Transverse colon (tissue), 4 donors: ENCODE measurements around the gene RBM20. TPM values are rescaled to one million over a fixed set of nuclear protein-coding genes. Genes with fewer than 3 reads are reported as not detected.

Experiments used
- DNase-seq: peaks from one replicate; pipeline ENCODE4 v3.0.0-alpha.2; 2019
- H3K27ac ChIP-seq, 4 donors: fragments of 200-600 bp; sonication (generic); 2 replicates each; pipeline ENCODE4 v1.5.1; 2016 to 2018; ENCODE audit warnings: inconsistent platforms in 4 of 4
- H3K27me3 ChIP-seq: fragments of 200-600 bp; sonication (generic); 2 replicates; pipeline ENCODE4 v1.5.1; 2017; ENCODE audit warnings: inconsistent platforms
- H3K36me3 ChIP-seq, 4 donors: fragments of 200-600 bp; sonication (generic); 2 replicates each; pipeline ENCODE4 v1.5.1; 2017 to 2019; ENCODE audit warnings: inconsistent platforms in 4 of 4
- H3K4me1 ChIP-seq, 4 donors: fragments of 200-600 bp; sonication (generic); 2 replicates each; pipeline ENCODE4 v1.5.1; 2017 to 2020; ENCODE audit warnings: inconsistent platforms in 4 of 4
- H3K4me3 ChIP-seq, 4 donors: fragments of 200-600 bp; sonication (generic); 1 replicate in 1 of 4; 2 replicates in 3 of 4; pipeline versions ENCODE4 v1.5.1 to v1.6.1; 2017 to 2019; ENCODE audit warnings: inconsistent platforms in 4 of 4
- H3K9me3 ChIP-seq, 2 donors: fragments of 200-600 bp; sonication (generic); 2 replicates each; pipeline ENCODE4 v1.5.1; 2017 to 2019; ENCODE audit warnings: inconsistent platforms in 2 of 2
- EP300 ChIP-seq: sonication (generic); formaldehyde crosslinking; IDR thresholded peaks from one replicate; pipeline ENCODE4 v1.6.1; 2017; ENCODE audit warnings: antibody characterized with exemption, low read depth
- POLR2A ChIP-seq: fragments of 450-650 bp; IDR thresholded peaks from one replicate; pipeline ENCODE4 v1.6.1; 2016; ENCODE audit warnings: antibody characterized with exemption, mild to moderate bottlenecking, moderate library complexity
- POLR2AphosphoS5 ChIP-seq, 3 donors: sonication (generic); formaldehyde crosslinking; IDR thresholded peaks; one replicate each; pipeline ENCODE4 v1.6.1; 2016; ENCODE audit warnings: antibody characterized with exemption in 3 of 3
- WGBS, 2 donors: methylation state at CpG; one replicate each; pipeline ENCODE4 v1.1.5; 2018; ENCODE audit warnings: low coverage in 1 of 2; 5-methylcytosine and 5-hydroxymethylcytosine counted together
- in situ Hi-C, 4 donors: fragments of 200-750 bp; cut with MboI; loops; one replicate each; pipeline versions ENCODE4 v1.15.0 to v1.15.1; 2017; ENCODE audit warnings: low sequenced_read_pairs in 3 of 4, low pct_ligation_motif_present in 1 of 4, low pct_unique_long_range_greater_than_20kb in 1 of 4
- intact Hi-C: fragments of 100-400 bp; cut with DNase I; formaldehyde crosslinking; loops from one replicate; pipeline ENCODE4 v1.15.1; 2023; ENCODE audit warnings: low total_unique reads
- total RNA-seq, 4 donors: library from RNA; depleted of rRNA; stranded (reverse); fragments of >200 nt; gene quantifications; one replicate each; pipeline ENCODE4 v1.1.0, GENCODE V29; 2016
- TF ChIP-seq, protein P1 (sequence below), 5 experiments: fragments of 200-600 bp in 3 of 5; fragments of 450-650 bp in 2 of 5; sonication (generic) in 3 of 5; IDR thresholded peaks; 1 replicate in 2 of 5; 2 replicates in 3 of 5; pipeline ENCODE4 v1.5.1; 2016 to 2017; ENCODE audit warnings: antibody characterized with exemption in 5 of 5, inconsistent platforms in 3 of 5, mild to moderate bottlenecking in 2 of 5, moderate library complexity in 1 of 5

RBM20 gene
- total RNA-seq, 4 donors from 2014 or later: 1.2 to 10.5 (median 2.9) TPM

DNA sequence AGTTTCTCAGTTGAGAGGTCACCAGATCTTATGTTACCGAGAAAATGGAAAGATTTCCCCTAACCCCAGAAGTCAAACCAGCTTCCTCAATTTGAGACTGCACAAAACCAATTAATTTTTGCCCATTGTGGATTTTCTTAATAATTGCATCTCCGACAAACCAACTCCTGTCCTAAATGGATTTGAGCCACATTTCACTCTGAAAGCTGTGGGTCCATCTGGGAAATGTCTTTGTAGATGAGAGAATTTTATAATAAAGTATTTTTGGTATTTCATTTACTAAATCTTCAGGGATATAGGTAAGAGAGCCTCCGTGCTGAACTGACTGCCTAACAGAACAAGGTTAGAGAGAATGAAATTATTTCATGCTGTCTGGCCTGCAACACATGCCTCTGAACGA, 127.9 kb downstream of the RBM20 start:
- no peak for DNase-seq
- in situ Hi-C loops (no loop called here), intact Hi-C loops (no loop called here)
- Histone ChIP-seq H3K27me3 (no peaks in the 10 kb centered on the region), H3K4me1 (peaks cover 16 to 40% (median 23%) of the 10 kb centered on the region in 4 donors), H3K27ac (no peak overlapping the region), H3K36me3 (no peaks in the 10 kb centered on the region), H3K4me3 (no peak overlapping the region), H3K9me3 (no peaks in the 10 kb centered on the region)
- TF ChIP-seq POLR2AphosphoS5 (IDR thresholded peaks at IDR 0.05) (no peak), POLR2A (no peak), EP300 (no peak)
- TF ChIP-seq, protein P1, sequence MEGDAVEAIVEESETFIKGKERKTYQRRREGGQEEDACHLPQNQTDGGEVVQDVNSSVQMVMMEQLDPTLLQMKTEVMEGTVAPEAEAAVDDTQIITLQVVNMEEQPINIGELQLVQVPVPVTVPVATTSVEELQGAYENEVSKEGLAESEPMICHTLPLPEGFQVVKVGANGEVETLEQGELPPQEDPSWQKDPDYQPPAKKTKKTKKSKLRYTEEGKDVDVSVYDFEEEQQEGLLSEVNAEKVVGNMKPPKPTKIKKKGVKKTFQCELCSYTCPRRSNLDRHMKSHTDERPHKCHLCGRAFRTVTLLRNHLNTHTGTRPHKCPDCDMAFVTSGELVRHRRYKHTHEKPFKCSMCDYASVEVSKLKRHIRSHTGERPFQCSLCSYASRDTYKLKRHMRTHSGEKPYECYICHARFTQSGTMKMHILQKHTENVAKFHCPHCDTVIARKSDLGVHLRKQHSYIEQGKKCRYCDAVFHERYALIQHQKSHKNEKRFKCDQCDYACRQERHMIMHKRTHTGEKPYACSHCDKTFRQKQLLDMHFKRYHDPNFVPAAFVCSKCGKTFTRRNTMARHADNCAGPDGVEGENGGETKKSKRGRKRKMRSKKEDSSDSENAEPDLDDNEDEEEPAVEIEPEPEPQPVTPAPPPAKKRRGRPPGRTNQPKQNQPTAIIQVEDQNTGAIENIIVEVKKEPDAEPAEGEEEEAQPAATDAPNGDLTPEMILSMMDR (IDR thresholded peaks at IDR 0.05): no peak
- WGBS, 2 donors: 90 to 96% methylated on average over 2 to 4 of the region's 4 CpGs

DNA sequence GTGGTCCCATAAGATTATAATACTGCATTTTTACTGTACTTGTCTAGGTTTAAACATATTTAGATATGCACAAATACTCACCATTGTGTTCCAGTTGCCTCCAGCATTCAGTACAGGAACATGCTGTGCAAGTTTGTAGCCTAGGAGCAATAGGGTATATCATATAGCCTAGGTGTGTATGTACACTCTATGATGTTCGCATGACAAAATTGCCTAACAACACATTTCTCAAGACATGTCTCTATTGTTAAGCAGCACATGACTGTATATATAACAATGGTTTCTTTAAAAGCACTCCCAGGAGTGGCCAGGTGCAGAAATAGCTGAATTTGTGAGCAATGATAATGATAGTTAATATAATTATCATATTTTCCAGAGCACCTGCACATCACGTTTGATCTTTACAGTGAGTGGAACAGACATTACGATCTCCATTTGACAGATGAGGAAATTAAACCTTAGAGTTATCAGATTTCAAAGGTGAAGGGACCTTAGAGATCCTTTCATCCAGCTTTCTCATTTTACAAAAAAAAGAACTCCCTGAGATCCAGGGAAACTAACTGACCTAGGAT, 128.4 kb downstream of the RBM20 start:
- peak overlapping the region in 2 of 4 donors; percentile 85 to 87 for H3K27ac ChIP-seq
- no peaks in the 10 kb centered on the region for H3K27me3 ChIP-seq
- intact Hi-C loops: no loop called here
- no peak for TF ChIP-seq POLR2AphosphoS5 (IDR thresholded peaks at IDR 0.05)
- no peak for TF ChIP-seq POLR2A
- TF ChIP-seq EP300: no peak
- TF ChIP-seq, protein P1 (IDR thresholded peaks at IDR 0.05): no peak
- H3K4me3 ChIP-seq: no peak overlapping the region
- 43 to 58% methylated on average over 3 of the region's 3 CpGs for WGBS, 2 donors
- peaks cover 16 to 41% (median 23%) of the 10 kb centered on the region in 4 donors for H3K4me1 ChIP-seq
- H3K9me3 ChIP-seq: no peaks in the 10 kb centered on the region
- no peaks in the 10 kb centered on the region for H3K36me3 ChIP-seq
- in situ Hi-C loops: no loop called here
- no peak for DNase-seq

DNA sequence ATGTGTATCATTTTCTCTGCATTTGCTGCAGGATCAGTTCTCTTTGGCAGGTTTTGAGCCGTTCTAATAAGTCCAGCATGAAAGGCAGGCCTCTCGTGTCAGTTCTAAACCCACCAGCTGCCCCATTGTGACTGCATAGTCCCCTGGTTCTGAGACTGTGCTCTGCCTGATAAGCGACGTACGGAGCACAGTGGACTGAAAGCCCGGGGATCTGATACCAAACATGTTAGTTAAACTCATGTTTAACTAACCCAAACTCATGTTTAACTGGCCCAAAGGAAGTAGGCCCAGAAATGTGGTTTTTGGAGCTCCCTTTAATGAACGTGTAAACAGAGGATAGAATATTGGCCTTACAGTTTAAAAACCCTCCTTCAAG, 129.5 kb downstream of the RBM20 start:
- H3K9me3 ChIP-seq: no peaks in the 10 kb centered on the region
- TF ChIP-seq POLR2AphosphoS5 (IDR thresholded peaks at IDR 0.05): no peak
- TF ChIP-seq, protein P1 (IDR thresholded peaks at IDR 0.05): no peak
- TF ChIP-seq EP300: no peak
- no peak for TF ChIP-seq POLR2A
- no peaks in the 10 kb centered on the region for H3K27me3 ChIP-seq
- peaks cover 16 to 48% (median 23%) of the 10 kb centered on the region in 4 donors for H3K4me1 ChIP-seq
- in situ Hi-C loops (no loop called here), intact Hi-C loops (no loop called here)
- WGBS, 2 donors: 67 to 80% methylated on average over 1 to 7 of the region's 7 CpGs
- no peaks in the 10 kb centered on the region for H3K36me3 ChIP-seq
- no peak overlapping the region for H3K4me3 ChIP-seq
- peak overlapping the region; percentile 81 to 87 (median 85) for H3K27ac ChIP-seq
- no peak for DNase-seq

DNA sequence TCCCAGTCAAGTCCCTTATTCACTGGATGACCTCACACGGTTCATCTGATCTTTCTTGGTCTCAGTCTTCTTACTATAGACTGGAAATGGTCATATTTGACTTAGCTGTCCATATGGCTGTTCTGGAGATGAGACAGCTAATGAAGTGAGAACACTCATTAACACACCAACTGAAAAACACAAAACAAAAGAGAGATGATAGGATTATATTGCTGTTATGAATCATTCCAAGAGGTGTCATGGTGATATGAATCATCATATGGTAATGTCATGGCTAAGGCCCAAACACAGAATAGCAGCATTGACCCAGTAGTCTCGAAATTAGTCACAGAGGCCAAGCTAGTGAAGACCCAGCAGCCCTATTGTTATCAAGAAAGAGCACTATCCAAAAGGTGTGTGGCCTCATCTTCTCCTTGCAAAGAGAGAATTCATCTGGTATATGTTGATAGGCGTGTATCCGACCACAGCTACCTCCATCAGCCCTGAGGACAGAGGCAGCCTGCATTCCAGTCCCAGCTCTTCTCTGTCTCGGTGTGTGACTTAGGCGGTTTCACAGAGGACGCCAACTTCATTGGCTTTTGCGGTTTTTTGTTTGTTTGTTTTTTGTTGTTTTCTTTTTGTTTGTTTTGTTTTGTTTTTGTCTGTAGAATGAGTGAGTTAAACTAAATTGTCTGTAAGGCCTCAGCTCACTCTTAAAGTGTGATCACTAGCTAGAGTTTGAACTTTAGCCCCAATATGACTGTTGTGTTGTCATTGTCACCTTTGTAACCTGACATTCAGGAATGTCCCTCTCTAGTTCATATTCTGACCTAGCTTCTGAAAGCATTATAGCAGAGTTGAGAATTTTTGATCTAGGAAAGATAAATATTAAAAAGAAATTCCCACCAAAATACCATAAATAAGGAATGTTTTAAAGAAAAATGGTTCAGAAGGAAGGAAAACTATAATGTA, 130.2 kb downstream of the RBM20 start:
- TF ChIP-seq EP300 (peak; percentile 68), POLR2A (no peak), POLR2AphosphoS5 (IDR thresholded peaks at IDR 0.05) (peak in 2 of 3 donors; percentile 50 to 59)
- Histone ChIP-seq H3K36me3 (no peaks in the 10 kb centered on the region), H3K4me3 (no peak overlapping the region), H3K27ac (peak overlapping the region; percentile 81 to 87 (median 85)), H3K27me3 (no peaks in the 10 kb centered on the region), H3K9me3 (no peaks in the 10 kb centered on the region), H3K4me1 (peaks cover 16 to 48% (median 23%) of the 10 kb centered on the region in 4 donors)
- in situ Hi-C loops: loop anchor here in 1 of 4 donors (25.0 kb wide), 1 partner anchor 113 kb away; no protein-coding TSS in a partner anchor
- 55 to 66% methylated on average over 2 to 8 of the region's 8 CpGs for WGBS, 2 donors
- no peak for DNase-seq
- intact Hi-C loops: no loop called here
